Neural cell (in vitro differentiated cells): ENCODE data around the gene TMEM176B. TPM values are rescaled to one million over a fixed set of nuclear protein-coding genes. Genes with fewer than 3 reads are reported as not detected.

Source experiments
- H2AFZ ChIP-seq: fragments of 200-600, 300-800 bp; sonication (generic), shearing (Covaris generic); 2 replicates; pipeline ENCODE4 v1.6.0; 2014; ENCODE audit warnings: low read depth, mild to moderate bottlenecking, antibody characterized with exemption, low read length, moderate library complexity
- H3F3A ChIP-seq: fragments of 200-600 bp; shearing (Covaris generic); 2 replicates; pipeline ENCODE4 v1.6.1; 2016; ENCODE audit warnings: mild to moderate bottlenecking, moderate library complexity, mixed read lengths, antibody characterized with exemption, low read length; ENCODE audit not compliant: insufficient read depth, poor library complexity, severe bottlenecking
- H3K27ac ChIP-seq: fragments of 200-600, 300-800 bp; sonication (generic), shearing (Covaris generic); 2 replicates; pipeline ENCODE4 v1.5.1; 2014; ENCODE audit warnings: mild to moderate bottlenecking, low read length, moderate library complexity
- H3K27me3 ChIP-seq: fragments of 300-800, 200-600 bp; sonication (generic), shearing (Covaris generic); 2 replicates; pipeline ENCODE4 v1.6.0; 2014; ENCODE audit warnings: mild to moderate bottlenecking, low read depth, low read length, moderate library complexity; ENCODE audit not compliant: insufficient read depth
- H3K36me3 ChIP-seq: fragments of 300-800, 200-600 bp; sonication (generic), shearing (Covaris generic); 2 replicates; pipeline ENCODE4 v1.5.1; 2014; ENCODE audit warnings: mild to moderate bottlenecking, antibody characterized with exemption, low read length, moderate library complexity; ENCODE audit not compliant: insufficient read depth
- H3K4me2 ChIP-seq: fragments of 300-800, 200-600 bp; sonication (generic), shearing (Covaris generic); 2 replicates; pipeline ENCODE4 v1.6.0; 2014; ENCODE audit warnings: mild to moderate bottlenecking, low read length
- H3K4me3 ChIP-seq: fragments of 300-800, 200-600 bp; sonication (generic), shearing (Covaris generic); 2 replicates; pipeline ENCODE4 v1.5.1; 2014; ENCODE audit warnings: mild to moderate bottlenecking, low read length, moderate library complexity
- H3K79me2 ChIP-seq: fragments of 200-600 bp; shearing (Covaris generic); replicated peaks from 2 replicates; pipeline ENCODE4 v1.6.0; 2014; ENCODE audit warnings: mild to moderate bottlenecking, low read length, moderate library complexity; ENCODE audit not compliant: insufficient read depth
- H3K9ac ChIP-seq: fragments of 300-800, 200-600 bp; sonication (generic), shearing (Covaris generic); 2 replicates; pipeline ENCODE4 v1.6.1; 2016; ENCODE audit warnings: mild to moderate bottlenecking, low read length, mixed read lengths
- H3K9me2 ChIP-seq: fragments of 200-600 bp; shearing (Covaris generic); 2 replicates; pipeline ENCODE4 v1.6.1; 2016; ENCODE audit warnings: mild to moderate bottlenecking, low read length, mixed read lengths; ENCODE audit not compliant: insufficient read depth
- H3K9me3 ChIP-seq: fragments of 200-600, 300-800 bp; sonication (generic), shearing (Covaris generic); 2 replicates; pipeline ENCODE4 v1.6.1; 2016; ENCODE audit warnings: mild to moderate bottlenecking, mixed run types, low read length, moderate library complexity, mixed read lengths
- H4K20me1 ChIP-seq: fragments of 200-600 bp; shearing (Covaris generic); 2 replicates; pipeline ENCODE4 v1.6.1; 2016; ENCODE audit warnings: mild to moderate bottlenecking, mixed run types; ENCODE audit not compliant: insufficient read depth
- EP300 ChIP-seq: fragments of 450-650 bp; conservative IDR thresholded peaks from 2 replicates; pipeline ENCODE4 v1.6.1; 2014; ENCODE audit warnings: antibody characterized with exemption, mild to moderate bottlenecking, moderate library complexity; ENCODE audit not compliant: poor library complexity, severe bottlenecking
- EZH2 ChIP-seq: fragments of 200-600, 300-800 bp; shearing (Covaris generic), sonication (generic); IDR thresholded peaks from 2 replicates; pipeline ENCODE4 v1.6.1; 2014; ENCODE audit warnings: antibody characterized with exemption, low read length, borderline replicate concordance, mild to moderate bottlenecking; ENCODE audit not compliant: insufficient read depth, poor library complexity, severe bottlenecking
- MXI1 ChIP-seq: fragments of 450-650 bp; conservative IDR thresholded peaks from 2 replicates; pipeline ENCODE4 v1.6.1; 2014; ENCODE audit warnings: antibody characterized with exemption, mild to moderate bottlenecking; ENCODE audit not compliant: poor library complexity, severe bottlenecking
- POLR2AphosphoS5 ChIP-seq: IDR thresholded peaks from 2 replicates; pipeline ENCODE4 v1.6.1; 2012
- RAD21 ChIP-seq: fragments of 450-650 bp; conservative IDR thresholded peaks from 2 replicates; pipeline ENCODE4 v1.6.1; 2014; ENCODE audit warnings: antibody characterized with exemption, mild to moderate bottlenecking, moderate library complexity
- SMC3 ChIP-seq: fragments of 450-650 bp; conservative IDR thresholded peaks from 2 replicates; pipeline ENCODE4 v1.6.1; 2014; ENCODE audit warnings: antibody characterized with exemption, mild to moderate bottlenecking, moderate library complexity; ENCODE audit not compliant: poor library complexity
- TAF1 ChIP-seq: IDR thresholded peaks from 2 replicates; pipeline ENCODE4 v1.6.1; 2012; ENCODE audit warnings: low read depth
- polyA plus RNA-seq: library from polyadenylated mRNA; depleted of rRNA; stranded (reverse); fragments of >200 nt; gene quantifications from 2 replicates; pipeline ENCODE4 v1.2.3, GENCODE V29; 2014
- TF ChIP-seq, protein P1 (sequence below): fragments of 450-650 bp; IDR thresholded peaks from 2 replicates; pipeline ENCODE4 v1.5.1; 2014; ENCODE audit warnings: antibody characterized with exemption, mild to moderate bottlenecking, moderate library complexity; ENCODE audit not compliant: poor library complexity, severe bottlenecking
- TF ChIP-seq, protein P2 (sequence below): IDR thresholded peaks from 2 replicates; pipeline ENCODE4 v1.6.1; 2012; ENCODE audit warnings: borderline replicate concordance

Gene TMEM176B
- polyA plus RNA-seq, 1 donor from 2014 or later = 1.9 TPM

DNA sequence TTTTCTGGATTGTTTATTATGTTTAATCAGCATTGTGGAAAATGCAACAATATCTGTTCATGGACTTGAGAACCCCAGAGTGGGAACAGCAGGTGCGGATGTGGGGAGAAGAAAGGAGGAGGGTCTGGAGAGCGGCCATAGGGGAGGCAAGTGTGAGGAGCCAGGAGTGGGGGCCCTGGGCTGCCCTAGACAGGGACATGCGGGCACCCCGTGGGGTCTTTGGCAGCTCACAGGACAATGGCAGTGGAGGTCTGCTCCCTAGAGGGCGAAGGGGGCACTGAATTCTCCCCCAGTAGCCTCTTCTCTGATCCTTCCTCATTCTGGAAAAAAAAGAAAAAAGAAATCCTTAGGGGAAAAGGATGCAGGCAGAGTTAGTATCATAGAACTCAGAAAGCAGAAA is 8.9 kb downstream of the TMEM176B start:
- TF ChIP-seq MXI1 (no peak), POLR2AphosphoS5 (no peak), RAD21 (no peak), TAF1 (no peak), EZH2 (no peak), SMC3 (no peak), EP300 (no peak)
- TF ChIP-seq, protein P1, sequence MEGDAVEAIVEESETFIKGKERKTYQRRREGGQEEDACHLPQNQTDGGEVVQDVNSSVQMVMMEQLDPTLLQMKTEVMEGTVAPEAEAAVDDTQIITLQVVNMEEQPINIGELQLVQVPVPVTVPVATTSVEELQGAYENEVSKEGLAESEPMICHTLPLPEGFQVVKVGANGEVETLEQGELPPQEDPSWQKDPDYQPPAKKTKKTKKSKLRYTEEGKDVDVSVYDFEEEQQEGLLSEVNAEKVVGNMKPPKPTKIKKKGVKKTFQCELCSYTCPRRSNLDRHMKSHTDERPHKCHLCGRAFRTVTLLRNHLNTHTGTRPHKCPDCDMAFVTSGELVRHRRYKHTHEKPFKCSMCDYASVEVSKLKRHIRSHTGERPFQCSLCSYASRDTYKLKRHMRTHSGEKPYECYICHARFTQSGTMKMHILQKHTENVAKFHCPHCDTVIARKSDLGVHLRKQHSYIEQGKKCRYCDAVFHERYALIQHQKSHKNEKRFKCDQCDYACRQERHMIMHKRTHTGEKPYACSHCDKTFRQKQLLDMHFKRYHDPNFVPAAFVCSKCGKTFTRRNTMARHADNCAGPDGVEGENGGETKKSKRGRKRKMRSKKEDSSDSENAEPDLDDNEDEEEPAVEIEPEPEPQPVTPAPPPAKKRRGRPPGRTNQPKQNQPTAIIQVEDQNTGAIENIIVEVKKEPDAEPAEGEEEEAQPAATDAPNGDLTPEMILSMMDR = no peak
- TF ChIP-seq, protein P2, sequence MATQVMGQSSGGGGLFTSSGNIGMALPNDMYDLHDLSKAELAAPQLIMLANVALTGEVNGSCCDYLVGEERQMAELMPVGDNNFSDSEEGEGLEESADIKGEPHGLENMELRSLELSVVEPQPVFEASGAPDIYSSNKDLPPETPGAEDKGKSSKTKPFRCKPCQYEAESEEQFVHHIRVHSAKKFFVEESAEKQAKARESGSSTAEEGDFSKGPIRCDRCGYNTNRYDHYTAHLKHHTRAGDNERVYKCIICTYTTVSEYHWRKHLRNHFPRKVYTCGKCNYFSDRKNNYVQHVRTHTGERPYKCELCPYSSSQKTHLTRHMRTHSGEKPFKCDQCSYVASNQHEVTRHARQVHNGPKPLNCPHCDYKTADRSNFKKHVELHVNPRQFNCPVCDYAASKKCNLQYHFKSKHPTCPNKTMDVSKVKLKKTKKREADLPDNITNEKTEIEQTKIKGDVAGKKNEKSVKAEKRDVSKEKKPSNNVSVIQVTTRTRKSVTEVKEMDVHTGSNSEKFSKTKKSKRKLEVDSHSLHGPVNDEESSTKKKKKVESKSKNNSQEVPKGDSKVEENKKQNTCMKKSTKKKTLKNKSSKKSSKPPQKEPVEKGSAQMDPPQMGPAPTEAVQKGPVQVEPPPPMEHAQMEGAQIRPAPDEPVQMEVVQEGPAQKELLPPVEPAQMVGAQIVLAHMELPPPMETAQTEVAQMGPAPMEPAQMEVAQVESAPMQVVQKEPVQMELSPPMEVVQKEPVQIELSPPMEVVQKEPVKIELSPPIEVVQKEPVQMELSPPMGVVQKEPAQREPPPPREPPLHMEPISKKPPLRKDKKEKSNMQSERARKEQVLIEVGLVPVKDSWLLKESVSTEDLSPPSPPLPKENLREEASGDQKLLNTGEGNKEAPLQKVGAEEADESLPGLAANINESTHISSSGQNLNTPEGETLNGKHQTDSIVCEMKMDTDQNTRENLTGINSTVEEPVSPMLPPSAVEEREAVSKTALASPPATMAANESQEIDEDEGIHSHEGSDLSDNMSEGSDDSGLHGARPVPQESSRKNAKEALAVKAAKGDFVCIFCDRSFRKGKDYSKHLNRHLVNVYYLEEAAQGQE = no peak

DNA sequence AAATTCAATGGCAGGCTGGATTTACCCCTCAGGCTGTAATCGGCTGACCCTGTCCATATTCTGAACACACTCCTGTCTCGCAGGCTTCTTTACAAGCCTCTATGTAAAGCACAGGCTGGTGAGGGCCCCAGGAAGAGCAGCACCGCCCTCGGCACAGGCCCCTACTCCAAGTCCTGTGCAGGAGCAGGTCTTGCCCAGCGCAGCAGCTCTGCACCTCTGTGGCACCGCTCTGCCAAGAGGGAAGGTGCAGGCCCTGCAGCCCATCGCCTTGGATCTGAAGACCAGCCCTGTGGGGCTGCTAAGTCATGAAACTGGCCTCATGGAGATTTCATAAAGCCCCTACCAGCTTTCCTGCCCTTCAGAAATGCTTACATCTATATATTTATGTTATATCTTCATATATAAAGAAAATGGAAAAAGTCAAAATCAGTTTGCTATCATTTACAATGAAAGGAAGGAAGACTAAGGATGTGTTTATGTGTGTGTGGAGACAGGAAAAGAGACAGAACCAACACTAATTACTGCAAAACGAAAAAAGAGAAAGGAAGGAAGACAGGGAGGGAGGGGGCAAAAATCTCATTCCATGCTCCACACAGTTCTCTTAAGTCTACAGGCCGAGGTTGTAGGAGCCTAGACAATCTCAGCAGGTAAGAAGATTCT is 9.6 kb downstream of the TMEM176B start:
- Histone ChIP-seq H3K79me2 (no peaks in the 10 kb centered on the region), H3K27me3 (no peaks in the 10 kb centered on the region), H2AFZ (no peak overlapping the region), H3K36me3 (no peaks in the 10 kb centered on the region), H3K27ac (no peak overlapping the region), H3K4me3 (no peak overlapping the region), H3K9me2 (no peaks in the 10 kb centered on the region), H3K4me2 (no peak overlapping the region), H4K20me1 (no peaks in the 10 kb centered on the region), H3K9ac (no peak overlapping the region), H3K9me3 (no peaks in the 10 kb centered on the region), H3F3A (no peaks in the 10 kb centered on the region)
- no peak for TF ChIP-seq MXI1
- no peak for TF ChIP-seq RAD21
- TF ChIP-seq EP300 = no peak
- TF ChIP-seq, protein P2 = no peak
- TF ChIP-seq SMC3 = no peak
- TF ChIP-seq EZH2 = no peak
- TF ChIP-seq, protein P1 = no peak

More for the DNA sequence above, 8.9 kb downstream of the TMEM176B start:
- Histone ChIP-seq H3K9ac (no peak overlapping the region), H3F3A (no peaks in the 10 kb centered on the region), H3K27ac (no peak overlapping the region), H3K9me2 (no peaks in the 10 kb centered on the region), H3K36me3 (no peaks in the 10 kb centered on the region), H3K9me3 (no peaks in the 10 kb centered on the region), H3K27me3 (no peaks in the 10 kb centered on the region), H4K20me1 (no peaks in the 10 kb centered on the region), H3K4me2 (no peak overlapping the region), H3K79me2 (no peaks in the 10 kb centered on the region), H3K4me3 (no peak overlapping the region), H2AFZ (no peak overlapping the region)
